HEK293 (cell line): ENCODE data around the gene ONECUT2.
A peak's percentile ranks its signal among the peaks of the same experiment; 100 is the strongest.

Experiments used
- CTCF ChIA-PET: fragments of 350-600 bp; formaldehyde crosslinking; extraction: SDS; loops from one replicate; lab custom pipeline; 2021; ENCODE audit warnings: antibody characterized with exemption; lab: Yijun Ruan, JAX
- POLR2A ChIA-PET: fragments of 300-600 bp; formaldehyde crosslinking; extraction: SDS; loops from one replicate; lab custom pipeline; 2020; ENCODE audit warnings: antibody characterized with exemption, inconsistent platforms; lab: Yijun Ruan, JAX
- H3K27ac ChIP-seq: fragments of 200-500 bp; sonication (Bioruptor generic); 2 replicates; pipeline ENCODE4 v1.5.1; 2014; ENCODE audit warnings: low read depth, low read length, control low read depth, inconsistent platforms; ENCODE audit errors: extremely low read depth
- H3K36me3 ChIP-seq, 2 experiments: fragments of 200-500 bp in 1 of 2; sonication (Bioruptor generic) in 1 of 2; 1 replicate in 1 of 2; 2 replicates in 1 of 2; pipeline ENCODE4 v1.5.1; 2014 to 2017; ENCODE audit warnings: inconsistent platforms in 2 of 2, low read length in 2 of 2; ENCODE audit not compliant: control insufficient read depth in 2 of 2, insufficient read depth in 1 of 2
- H3K4me1 ChIP-seq: fragments of 200-500 bp; sonication (Bioruptor generic); 2 replicates; pipeline ENCODE4 v1.5.1; 2014; ENCODE audit warnings: mild to moderate bottlenecking, low read length, inconsistent platforms; ENCODE audit not compliant: control insufficient read depth, insufficient read depth
- H3K4me3 ChIP-seq: 2 replicates; pipeline ENCODE4 v1.5.1; 2011; ENCODE audit warnings: low read depth, mild to moderate bottlenecking, control low read depth, low read length, moderate library complexity
- H3K9me3 ChIP-seq: fragments of 200-500 bp; sonication (Bioruptor generic); 2 replicates; pipeline ENCODE4 v1.5.1; 2014; ENCODE audit warnings: low read depth, low read length, inconsistent platforms; ENCODE audit not compliant: control insufficient read depth, insufficient read depth
- EGR2 ChIP-seq: fragments of 450-650 bp; formaldehyde crosslinking; IDR thresholded peaks from 2 replicates; pipeline ENCODE4 v1.5.1; 2016; ENCODE audit warnings: low read depth, missing biosample characterization, missing genetic modification characterization
- GLIS2 ChIP-seq: fragments of 450-650 bp; formaldehyde crosslinking; IDR thresholded peaks from 2 replicates; pipeline ENCODE4 v1.5.1; 2016; ENCODE audit warnings: missing biosample characterization, missing genetic modification characterization
- IKZF3 ChIP-seq: fragments of 450-650 bp; IDR thresholded peaks from 2 replicates; pipeline ENCODE4 v1.5.0; 2018; ENCODE audit warnings: missing biosample characterization, mild to moderate bottlenecking, missing genetic modification characterization, moderate library complexity
- KLF1 ChIP-seq: fragments of 450-650 bp; formaldehyde crosslinking; IDR thresholded peaks from 2 replicates; pipeline ENCODE4 v1.5.1; 2016; ENCODE audit warnings: missing biosample characterization, missing genetic modification characterization
- KLF8 ChIP-seq: fragments of 450-650 bp; formaldehyde crosslinking; IDR thresholded peaks from 2 replicates; pipeline ENCODE4 v1.5.1; 2016; ENCODE audit warnings: missing biosample characterization, missing genetic modification characterization
- REPIN1 ChIP-seq: fragments of 450-650 bp; formaldehyde crosslinking; IDR thresholded peaks from 2 replicates; pipeline ENCODE4 v1.5.1; 2017; ENCODE audit warnings: missing biosample characterization, missing genetic modification characterization, low read depth
- SP2 ChIP-seq: fragments of 450-650 bp; formaldehyde crosslinking; IDR thresholded peaks from 2 replicates; pipeline ENCODE4 v1.5.1; 2016; ENCODE audit warnings: missing biosample characterization, missing genetic modification characterization
- SP3 ChIP-seq: fragments of 450-650 bp; formaldehyde crosslinking; IDR thresholded peaks from 2 replicates; pipeline ENCODE4 v1.5.1; 2016; ENCODE audit warnings: missing biosample characterization, missing genetic modification characterization
- ZBTB20 ChIP-seq: fragments of 450-650 bp; formaldehyde crosslinking; IDR thresholded peaks from 2 replicates; pipeline ENCODE4 v1.5.1; 2016; ENCODE audit warnings: missing biosample characterization, missing genetic modification characterization
- ZBTB48 ChIP-seq: fragments of 450-650 bp; formaldehyde crosslinking; IDR thresholded peaks from 2 replicates; pipeline ENCODE4 v1.5.1; 2016; ENCODE audit warnings: missing biosample characterization, missing genetic modification characterization
- ZBTB7A ChIP-seq: fragments of 450-650 bp; formaldehyde crosslinking; IDR thresholded peaks from 2 replicates; pipeline ENCODE4 v1.5.1; 2016; ENCODE audit warnings: low read depth, missing biosample characterization, missing genetic modification characterization
- ZNF341 ChIP-seq: fragments of 450-650 bp; formaldehyde crosslinking; IDR thresholded peaks from 2 replicates; pipeline ENCODE4; 2016; ENCODE audit warnings: low read depth, missing biosample characterization, missing genetic modification characterization
- ZNF366 ChIP-seq: fragments of 450-650 bp; formaldehyde crosslinking; conservative IDR thresholded peaks from 2 replicates; pipeline ENCODE4 v1.5.1; 2016; ENCODE audit warnings: missing biosample characterization, missing genetic modification characterization
- ZNF48 ChIP-seq: fragments of 450-650 bp; formaldehyde crosslinking; IDR thresholded peaks from 2 replicates; pipeline ENCODE4 v1.5.1; 2016; ENCODE audit warnings: missing biosample characterization, missing genetic modification characterization
- ZNF660 ChIP-seq: fragments of 450-650 bp; IDR thresholded peaks from 2 replicates; pipeline ENCODE4 v1.5.1; 2018; ENCODE audit warnings: missing biosample characterization, mild to moderate bottlenecking, missing genetic modification characterization
- ZNF670 ChIP-seq: fragments of 450-650 bp; formaldehyde crosslinking; IDR thresholded peaks from 2 replicates; pipeline ENCODE4 v1.5.1; 2016; ENCODE audit warnings: missing biosample characterization, missing genetic modification characterization, low read depth
- ZNF692 ChIP-seq: fragments of 450-650 bp; formaldehyde crosslinking; IDR thresholded peaks from 2 replicates; pipeline ENCODE4 v1.5.1; 2016; ENCODE audit warnings: missing biosample characterization, missing genetic modification characterization
- ZNF707 ChIP-seq: fragments of 450-650 bp; formaldehyde crosslinking; IDR thresholded peaks from 2 replicates; pipeline ENCODE4 v1.5.1; 2016; ENCODE audit warnings: missing biosample characterization, missing genetic modification characterization
- TF ChIP-seq, protein P1 (sequence below): fragments of 450-650 bp; IDR thresholded peaks from 2 replicates; pipeline ENCODE4 v1.5.1; 2018; ENCODE audit warnings: missing biosample characterization, mild to moderate bottlenecking, missing genetic modification characterization
- TF ChIP-seq, protein P2 (sequence below): fragments of 450-650 bp; formaldehyde crosslinking; IDR thresholded peaks from 2 replicates; pipeline ENCODE4 v1.5.1; 2016; ENCODE audit warnings: missing biosample characterization, missing genetic modification characterization
- TF ChIP-seq, protein P3 (sequence below): fragments of 450-650 bp; formaldehyde crosslinking; IDR thresholded peaks from 2 replicates; pipeline ENCODE4 v1.5.1; 2016; ENCODE audit warnings: missing biosample characterization, missing genetic modification characterization
- TF ChIP-seq, protein P4 (sequence below): fragments of 450-650 bp; formaldehyde crosslinking; IDR thresholded peaks from 2 replicates; pipeline ENCODE4 v1.5.1; 2016; ENCODE audit warnings: missing biosample characterization, missing genetic modification characterization
- TF ChIP-seq, protein P5 (sequence below): fragments of 450-650 bp; formaldehyde crosslinking; optimal IDR thresholded peaks from 2 replicates; pipeline ENCODE3; 2016; ENCODE audit warnings: missing biosample characterization, mild to moderate bottlenecking, missing genetic modification characterization

ONECUT2 gene

GRCh38 chr18:57436965-57437333, 1.8 kb downstream of the ONECUT2 start (continued):
- TF ChIP-seq, protein P1, sequence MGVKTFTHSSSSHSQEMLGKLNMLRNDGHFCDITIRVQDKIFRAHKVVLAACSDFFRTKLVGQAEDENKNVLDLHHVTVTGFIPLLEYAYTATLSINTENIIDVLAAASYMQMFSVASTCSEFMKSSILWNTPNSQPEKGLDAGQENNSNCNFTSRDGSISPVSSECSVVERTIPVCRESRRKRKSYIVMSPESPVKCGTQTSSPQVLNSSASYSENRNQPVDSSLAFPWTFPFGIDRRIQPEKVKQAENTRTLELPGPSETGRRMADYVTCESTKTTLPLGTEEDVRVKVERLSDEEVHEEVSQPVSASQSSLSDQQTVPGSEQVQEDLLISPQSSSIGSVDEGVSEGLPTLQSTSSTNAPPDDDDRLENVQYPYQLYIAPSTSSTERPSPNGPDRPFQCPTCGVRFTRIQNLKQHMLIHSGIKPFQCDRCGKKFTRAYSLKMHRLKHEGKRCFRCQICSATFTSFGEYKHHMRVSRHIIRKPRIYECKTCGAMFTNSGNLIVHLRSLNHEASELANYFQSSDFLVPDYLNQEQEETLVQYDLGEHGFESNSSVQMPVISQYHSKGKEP (tag by site-specific recombination), result no peak
- TF ChIP-seq KLF8 (tag by site-specific recombination), result no peak

GRCh38 chr18:57437402-57437765, 2.2 kb downstream of the ONECUT2 start:
- H3K27ac ChIP-seq, result peak overlapping the region; percentile 37; the same call in 1 of the 2 replicates
- no peaks in the 10 kb centered on the region for H3K9me3 ChIP-seq
- TF ChIP-seq ZBTB7A (no peak), IKZF3 (tag by site-specific recombination) (no peak), ZNF670 (tag by site-specific recombination) (no peak), REPIN1 (tag by site-specific recombination) (no peak), ZNF341 (tag by site-specific recombination) (peak; percentile 67), SP3 (0 out of 2 replicates have a peak, but pooled peaks have one; percentile 27), ZNF707 (tag by site-specific recombination) (no peak), SP2 (tag by site-specific recombination) (peak; percentile 36), ZNF366 (tag by site-specific recombination) (no peak), KLF1 (no peak)
- TF ChIP-seq, protein P2, sequence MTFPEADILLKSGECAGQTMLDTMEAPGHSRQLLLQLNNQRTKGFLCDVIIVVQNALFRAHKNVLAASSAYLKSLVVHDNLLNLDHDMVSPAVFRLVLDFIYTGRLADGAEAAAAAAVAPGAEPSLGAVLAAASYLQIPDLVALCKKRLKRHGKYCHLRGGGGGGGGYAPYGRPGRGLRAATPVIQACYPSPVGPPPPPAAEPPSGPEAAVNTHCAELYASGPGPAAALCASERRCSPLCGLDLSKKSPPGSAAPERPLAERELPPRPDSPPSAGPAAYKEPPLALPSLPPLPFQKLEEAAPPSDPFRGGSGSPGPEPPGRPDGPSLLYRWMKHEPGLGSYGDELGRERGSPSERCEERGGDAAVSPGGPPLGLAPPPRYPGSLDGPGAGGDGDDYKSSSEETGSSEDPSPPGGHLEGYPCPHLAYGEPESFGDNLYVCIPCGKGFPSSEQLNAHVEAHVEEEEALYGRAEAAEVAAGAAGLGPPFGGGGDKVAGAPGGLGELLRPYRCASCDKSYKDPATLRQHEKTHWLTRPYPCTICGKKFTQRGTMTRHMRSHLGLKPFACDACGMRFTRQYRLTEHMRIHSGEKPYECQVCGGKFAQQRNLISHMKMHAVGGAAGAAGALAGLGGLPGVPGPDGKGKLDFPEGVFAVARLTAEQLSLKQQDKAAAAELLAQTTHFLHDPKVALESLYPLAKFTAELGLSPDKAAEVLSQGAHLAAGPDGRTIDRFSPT (tag by site-specific recombination), result no peak
- TF ChIP-seq, protein P3, sequence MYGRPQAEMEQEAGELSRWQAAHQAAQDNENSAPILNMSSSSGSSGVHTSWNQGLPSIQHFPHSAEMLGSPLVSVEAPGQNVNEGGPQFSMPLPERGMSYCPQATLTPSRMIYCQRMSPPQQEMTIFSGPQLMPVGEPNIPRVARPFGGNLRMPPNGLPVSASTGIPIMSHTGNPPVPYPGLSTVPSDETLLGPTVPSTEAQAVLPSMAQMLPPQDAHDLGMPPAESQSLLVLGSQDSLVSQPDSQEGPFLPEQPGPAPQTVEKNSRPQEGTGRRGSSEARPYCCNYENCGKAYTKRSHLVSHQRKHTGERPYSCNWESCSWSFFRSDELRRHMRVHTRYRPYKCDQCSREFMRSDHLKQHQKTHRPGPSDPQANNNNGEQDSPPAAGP (tag by site-specific recombination), result no peak
- POLR2A ChIA-PET, result no interaction called here
- peaks cover 0 to 2% of the 10 kb centered on the region in 2 experiments; a peak in 1 of 3 replicates for H3K36me3 ChIP-seq
- H3K4me3 ChIP-seq, result peak overlapping the region; percentile 65
- peaks cover 6% of the 10 kb centered on the region for H3K4me1 ChIP-seq
- CTCF ChIA-PET, result interaction anchor here (0.6 to 2.1 kb wide), 15 partner anchors 8 to 648 kb away, joined by 3 to 12 read pairs (median 4); no protein-coding TSS in a partner anchor

DNA sequence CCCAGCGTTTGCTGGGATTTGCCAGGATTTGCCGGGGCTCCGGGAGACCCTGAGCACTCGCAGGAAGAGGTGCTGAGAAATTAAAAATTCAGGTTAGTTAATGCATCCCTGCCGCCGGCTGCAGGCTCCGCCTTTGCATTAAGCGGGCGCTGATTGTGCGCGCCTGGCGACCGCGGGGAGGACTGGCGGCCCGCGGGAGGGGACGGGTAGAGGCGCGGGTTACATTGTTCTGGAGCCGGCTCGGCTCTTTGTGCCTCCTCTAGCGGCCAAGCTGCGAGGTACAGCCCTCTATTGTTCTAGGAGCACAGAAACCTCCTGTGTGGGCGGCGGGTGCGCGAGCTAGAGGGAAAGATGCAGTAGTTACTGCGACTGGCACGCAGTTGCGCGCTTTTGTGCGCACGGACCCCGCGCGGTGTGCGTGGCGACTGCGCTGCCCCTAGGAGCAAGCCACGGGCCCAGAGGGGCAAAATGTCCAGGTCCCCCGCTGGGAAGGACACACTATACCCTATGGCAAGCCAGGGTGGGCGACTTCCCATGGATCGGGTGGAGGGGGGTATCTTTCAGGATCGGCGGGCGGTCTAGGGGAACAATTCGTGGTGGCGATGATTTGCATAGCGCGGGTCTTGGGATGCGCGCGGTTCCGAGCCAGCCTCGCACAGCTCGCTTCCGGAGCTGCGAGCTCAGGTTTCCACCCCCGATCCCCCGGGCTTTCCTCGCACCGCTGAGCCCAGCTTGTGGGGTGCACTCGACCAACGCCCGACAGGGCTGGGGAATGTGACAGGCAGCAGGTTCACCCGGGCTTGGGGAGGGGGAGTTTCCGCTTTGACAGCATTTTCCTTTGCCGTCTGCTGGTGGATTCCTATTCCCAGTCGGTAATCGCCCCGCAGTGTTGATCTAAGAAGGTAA, 2.8 kb downstream of the ONECUT2 start:
- Histone ChIP-seq H3K4me3 (peak overlapping the region; percentile 65), H3K27ac (peak overlapping the region; percentile 49; the same call in 1 of the 2 replicates), H3K4me1 (peaks cover 6% of the 10 kb centered on the region), H3K36me3 (peaks cover 0 to 2% of the 10 kb centered on the region in 2 experiments; a peak in 1 of 3 replicates), H3K9me3 (no peaks in the 10 kb centered on the region)
- POLR2A ChIA-PET, result no interaction called here
- CTCF ChIA-PET, result interaction anchor here (0.6 to 2.1 kb wide), 18 partner anchors 8 to 1992 kb away, joined by 3 to 12 read pairs (median 4); no protein-coding TSS in a partner anchor
- TF ChIP-seq, protein P4, sequence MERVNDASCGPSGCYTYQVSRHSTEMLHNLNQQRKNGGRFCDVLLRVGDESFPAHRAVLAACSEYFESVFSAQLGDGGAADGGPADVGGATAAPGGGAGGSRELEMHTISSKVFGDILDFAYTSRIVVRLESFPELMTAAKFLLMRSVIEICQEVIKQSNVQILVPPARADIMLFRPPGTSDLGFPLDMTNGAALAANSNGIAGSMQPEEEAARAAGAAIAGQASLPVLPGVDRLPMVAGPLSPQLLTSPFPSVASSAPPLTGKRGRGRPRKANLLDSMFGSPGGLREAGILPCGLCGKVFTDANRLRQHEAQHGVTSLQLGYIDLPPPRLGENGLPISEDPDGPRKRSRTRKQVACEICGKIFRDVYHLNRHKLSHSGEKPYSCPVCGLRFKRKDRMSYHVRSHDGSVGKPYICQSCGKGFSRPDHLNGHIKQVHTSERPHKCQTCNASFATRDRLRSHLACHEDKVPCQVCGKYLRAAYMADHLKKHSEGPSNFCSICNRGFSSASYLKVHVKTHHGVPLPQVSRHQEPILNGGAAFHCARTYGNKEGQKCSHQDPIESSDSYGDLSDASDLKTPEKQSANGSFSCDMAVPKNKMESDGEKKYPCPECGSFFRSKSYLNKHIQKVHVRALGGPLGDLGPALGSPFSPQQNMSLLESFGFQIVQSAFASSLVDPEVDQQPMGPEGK (tag by site-specific recombination), result peak; percentile 40
- TF ChIP-seq ZBTB20 (tag by site-specific recombination), result peak; percentile 66
- TF ChIP-seq, protein P5, sequence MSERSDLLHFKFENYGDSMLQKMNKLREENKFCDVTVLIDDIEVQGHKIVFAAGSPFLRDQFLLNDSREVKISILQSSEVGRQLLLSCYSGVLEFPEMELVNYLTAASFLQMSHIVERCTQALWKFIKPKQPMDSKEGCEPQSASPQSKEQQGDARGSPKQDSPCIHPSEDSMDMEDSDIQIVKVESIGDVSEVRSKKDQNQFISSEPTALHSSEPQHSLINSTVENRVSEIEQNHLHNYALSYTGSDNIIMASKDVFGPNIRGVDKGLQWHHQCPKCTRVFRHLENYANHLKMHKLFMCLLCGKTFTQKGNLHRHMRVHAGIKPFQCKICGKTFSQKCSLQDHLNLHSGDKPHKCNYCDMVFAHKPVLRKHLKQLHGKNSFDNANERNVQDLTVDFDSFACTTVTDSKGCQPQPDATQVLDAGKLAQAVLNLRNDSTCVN (tag by site-specific recombination), result peak; percentile 90
- peak; percentile 40; the same call in 1 of the 2 replicates for TF ChIP-seq ZNF692 (tag by site-specific recombination)
- TF ChIP-seq EGR2 (tag by site-specific recombination), result peak; percentile 53
- no peak for TF ChIP-seq ZNF48
- TF ChIP-seq ZNF660 (tag by site-specific recombination), result 0 out of 2 replicates have a peak, but pooled peaks have one; percentile 44
- no peak for TF ChIP-seq ZBTB48
- peak; percentile 90 for TF ChIP-seq GLIS2 (tag by site-specific recombination)
